HG02852 (cell line): ENCODE results near the gene TTLL5.
A peak's percentile ranks its signal among the peaks of the same experiment; 100 is the strongest.
"Not testable (repeated sequence)": the region's sequence is repeated elsewhere in the genome, so short reads cannot be mapped to it uniquely, and the experiment has no call there.

ENCODE experiments used
- ATAC-seq: cut with Tn5 transposase; IDR thresholded peaks from one replicate; pipeline ENCODE4 v1.9.1; 2021; ENCODE audit warnings: mild to moderate bottlenecking, moderate library complexity; ENCODE audit not compliant: unreplicated experiment

The TTLL5 gene

GRCh38 chr14:75649773-75650172 is 11.3 kb upstream of the TTLL5 start:
- ATAC-seq: no peak

- ATAC-seq: no peak
Measured at GRCh38 chr14:75650253-75651058, 10.6 kb upstream of the TTLL5 start.

GRCh38 chr14:75653563-75653962 is 7.5 kb upstream of the TTLL5 start:
- no peak for ATAC-seq

GRCh38 chr14:75654127-75654732 is 6.8 kb upstream of the TTLL5 start:
- peak; percentile 66 for ATAC-seq

GRCh38 chr14:75655235-75655634 is 5.8 kb upstream of the TTLL5 start:
- no peak for ATAC-seq

- ATAC-seq: no peak
Measured at GRCh38 chr14:75657331-75657730, 3.7 kb upstream of the TTLL5 start.

- no peak for ATAC-seq
Measured at GRCh38 chr14:75658957-75659356, 2.1 kb upstream of the TTLL5 start.

GRCh38 chr14:75660238-75660629 is 812 bp upstream of the TTLL5 start:
- ATAC-seq: no peak

- no peak for ATAC-seq
Measured at GRCh38 chr14:75661499-75661814, 411 bp downstream of the TTLL5 start.

GRCh38 chr14:75662966-75663365 is 1.9 kb downstream of the TTLL5 start:
- no peak for ATAC-seq

- ATAC-seq: no peak
Measured at GRCh38 chr14:75667099-75667765, 6.2 kb downstream of the TTLL5 start.

- no peak for ATAC-seq
Measured at GRCh38 chr14:75672605-75673192, 11.7 kb downstream of the TTLL5 start.

- ATAC-seq: no peak
Measured at GRCh38 chr14:75673345-75674035, 12.4 kb downstream of the TTLL5 start.

- ATAC-seq: no peak
Measured at GRCh38 chr14:75675265-75675960, 14.4 kb downstream of the TTLL5 start.

- no peak for ATAC-seq
Measured at GRCh38 chr14:75685910-75686309, 24.9 kb downstream of the TTLL5 start.

- no peak for ATAC-seq
Measured at GRCh38 chr14:75689012-75689411, 28.0 kb downstream of the TTLL5 start.

- no peak for ATAC-seq
Measured at GRCh38 chr14:75690010-75690409, 29.0 kb downstream of the TTLL5 start.

GRCh38 chr14:75695025-75695424 is 34.0 kb downstream of the TTLL5 start:
- ATAC-seq: not testable (repeated sequence)

GRCh38 chr14:75697386-75697785 is 36.3 kb downstream of the TTLL5 start:
- ATAC-seq: no peak

GRCh38 chr14:75697918-75698317 is 36.9 kb downstream of the TTLL5 start:
- no peak for ATAC-seq

- ATAC-seq: no peak
Measured at GRCh38 chr14:75699331-75699730, 38.3 kb downstream of the TTLL5 start.
